BJ (cell line): ENCODE results near the gene DIP2B. TPM values are rescaled to one million over a fixed set of nuclear protein-coding genes. Genes with fewer than 3 reads are reported as not detected.

Experiments used
- CTCF ChIA-PET: fragments of 350-600 bp; formaldehyde crosslinking; extraction: SDS; loops from one replicate; lab custom pipeline; 2021; ENCODE audit warnings: antibody characterized with exemption, inconsistent platforms; lab: Yijun Ruan, JAX
- POLR2A ChIA-PET: fragments of 300-600 bp; sonication (Branson Sonifier 250); formaldehyde crosslinking; extraction: SDS; loops from one replicate; lab custom pipeline; 2021; ENCODE audit warnings: antibody characterized with exemption; lab: Charles Lee
- DNase-seq: peaks from one replicate; pipeline ENCODE4 v3.0.0-alpha.2; 2011; ENCODE audit warnings: low read depth
- H3K27me3 ChIP-seq: 2 replicates; pipeline ENCODE4 v1.6.0; 2011; ENCODE audit warnings: low read length; ENCODE audit not compliant: control insufficient read depth, insufficient read depth
- H3K36me3 ChIP-seq: 2 replicates; pipeline ENCODE4 v1.5.1; 2011; ENCODE audit warnings: low read length; ENCODE audit not compliant: control insufficient read depth, insufficient read depth
- H3K4me3 ChIP-seq: 2 replicates; pipeline ENCODE4 v1.5.1; 2011; ENCODE audit warnings: low read depth, mild to moderate bottlenecking, control low read depth, low read length
- polyA plus RNA-seq: library from polyadenylated mRNA; depleted of rRNA; stranded (reverse); fragments of >200 nt; gene quantifications from 2 replicates; pipeline ENCODE4 v1.2.3, GENCODE V29; 2011
- TF ChIP-seq, protein P1 (sequence below): IDR thresholded peaks from 2 replicates; pipeline ENCODE4 v1.5.1; 2011; ENCODE audit warnings: low read depth, mild to moderate bottlenecking, control low read depth, inconsistent platforms, low read length, moderate library complexity; ENCODE audit not compliant: insufficient read depth

DIP2B gene
- polyA plus RNA-seq, 1 experiment: 13.2 TPM

GRCh38 chr12:50778663-50779590, 274.1 kb downstream of the DIP2B start:
- Histone ChIP-seq H3K4me3 (no peak overlapping the region), H3K27me3 (no peaks in the 10 kb centered on the region), H3K36me3 (no peaks in the 10 kb centered on the region; the same call in 1 of the 2 replicates)
- CTCF ChIA-PET: interaction anchor here (2.8 kb wide), 1 partner anchor 12 kb away, joined by 9 read pairs; no protein-coding TSS in a partner anchor
- POLR2A ChIA-PET: interaction anchor here (0.6 kb wide), 1 partner anchor 12 kb away, joined by 6 read pairs; no protein-coding TSS in a partner anchor
- TF ChIP-seq, protein P1, sequence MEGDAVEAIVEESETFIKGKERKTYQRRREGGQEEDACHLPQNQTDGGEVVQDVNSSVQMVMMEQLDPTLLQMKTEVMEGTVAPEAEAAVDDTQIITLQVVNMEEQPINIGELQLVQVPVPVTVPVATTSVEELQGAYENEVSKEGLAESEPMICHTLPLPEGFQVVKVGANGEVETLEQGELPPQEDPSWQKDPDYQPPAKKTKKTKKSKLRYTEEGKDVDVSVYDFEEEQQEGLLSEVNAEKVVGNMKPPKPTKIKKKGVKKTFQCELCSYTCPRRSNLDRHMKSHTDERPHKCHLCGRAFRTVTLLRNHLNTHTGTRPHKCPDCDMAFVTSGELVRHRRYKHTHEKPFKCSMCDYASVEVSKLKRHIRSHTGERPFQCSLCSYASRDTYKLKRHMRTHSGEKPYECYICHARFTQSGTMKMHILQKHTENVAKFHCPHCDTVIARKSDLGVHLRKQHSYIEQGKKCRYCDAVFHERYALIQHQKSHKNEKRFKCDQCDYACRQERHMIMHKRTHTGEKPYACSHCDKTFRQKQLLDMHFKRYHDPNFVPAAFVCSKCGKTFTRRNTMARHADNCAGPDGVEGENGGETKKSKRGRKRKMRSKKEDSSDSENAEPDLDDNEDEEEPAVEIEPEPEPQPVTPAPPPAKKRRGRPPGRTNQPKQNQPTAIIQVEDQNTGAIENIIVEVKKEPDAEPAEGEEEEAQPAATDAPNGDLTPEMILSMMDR: no peak
- DNase-seq: no peak

DNA sequence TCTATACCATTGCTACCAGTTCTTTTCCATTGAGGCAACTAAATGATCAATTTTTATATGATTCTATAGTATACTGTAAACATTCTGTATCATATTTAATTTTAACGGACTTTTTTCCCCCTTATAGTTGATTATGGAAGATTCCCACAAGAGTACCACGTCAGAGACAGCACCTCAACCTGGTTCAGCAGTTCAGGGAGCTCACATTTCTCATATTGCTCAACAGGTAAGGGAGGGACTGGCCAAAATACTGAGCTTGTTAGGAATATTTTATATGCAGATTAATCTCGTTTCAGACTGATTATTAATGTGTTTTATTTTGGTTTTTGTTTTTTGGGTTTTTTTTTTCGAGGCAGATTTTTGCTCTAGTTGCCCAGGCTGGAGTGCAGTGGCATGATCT, 275.2 kb downstream of the DIP2B start:
- TF ChIP-seq, protein P1: no peak
- H3K4me3 ChIP-seq: no peak overlapping the region
- DNase-seq: no peak
- no peaks in the 10 kb centered on the region; the same call in 1 of the 2 replicates for H3K36me3 ChIP-seq
- H3K27me3 ChIP-seq: no peaks in the 10 kb centered on the region
- ChIA-PET POLR2A (no interaction called here), CTCF (no interaction called here)

DNA sequence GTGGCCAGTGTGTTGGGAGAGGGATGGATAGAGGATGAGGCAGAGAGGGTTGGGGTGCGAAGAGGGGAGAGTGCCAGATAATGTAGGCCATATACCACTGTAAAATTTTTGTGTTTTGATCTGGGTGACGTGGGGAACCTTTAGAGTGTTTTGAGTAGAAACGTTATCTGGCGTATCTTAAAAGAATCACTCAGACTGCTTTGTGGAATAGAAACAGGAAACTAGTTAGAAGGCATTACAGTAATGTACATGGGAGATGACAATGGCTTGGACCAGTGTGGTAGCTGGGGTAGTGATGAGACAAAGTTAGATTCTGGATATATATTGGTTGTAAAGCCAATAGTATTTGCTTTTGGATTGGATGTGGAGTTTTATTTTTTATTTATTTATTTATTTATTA, 279.7 kb downstream of the DIP2B start:
- H3K27me3 ChIP-seq: no peaks in the 10 kb centered on the region
- ChIA-PET CTCF (interaction anchor here (1.4 kb wide), 1 partner anchor 20 kb away, joined by 6 read pairs; no protein-coding TSS in a partner anchor), POLR2A (no interaction called here)
- TF ChIP-seq, protein P1: no peak
- no peak for DNase-seq
- H3K4me3 ChIP-seq: no peak overlapping the region
- H3K36me3 ChIP-seq: no peaks in the 10 kb centered on the region; the same call in 1 of the 2 replicates

GRCh38 chr12:50785406-50786001, 280.7 kb downstream of the DIP2B start:
- Histone ChIP-seq H3K27me3 (no peaks in the 10 kb centered on the region), H3K36me3 (no peaks in the 10 kb centered on the region; the same call in 1 of the 2 replicates), H3K4me3 (no peak overlapping the region)
- ChIA-PET CTCF (interaction anchor here (0.6 to 1.4 kb wide), 2 partner anchors 21 to 220 kb away, joined by 3 to 6 read pairs; no protein-coding TSS in a partner anchor), POLR2A (no interaction called here)
- no peak for DNase-seq
- TF ChIP-seq, protein P1: no peak
